H1 (cell line): ENCODE data around the gene MEI1. TPM values are rescaled to one million over a fixed set of nuclear protein-coding genes. Genes with fewer than 3 reads are reported as not detected.

ENCODE experiments used
- NANOG ChIP-seq: IDR thresholded peaks from 2 replicates; pipeline ENCODE4 v1.6.1; 2011; ENCODE audit warnings: low read length, low read depth, mild to moderate bottlenecking, inconsistent platforms; ENCODE audit not compliant: insufficient read depth, poor library complexity, severe bottlenecking
- RBBP5 ChIP-seq: IDR thresholded peaks from 2 replicates; pipeline ENCODE4 v1.7.1; 2012; ENCODE audit warnings: low read depth, mild to moderate bottlenecking, inconsistent platforms, low read length, moderate library complexity, borderline replicate concordance
- RXRA ChIP-seq: IDR thresholded peaks from 2 replicates; pipeline ENCODE4 v1.6.1; 2011; ENCODE audit warnings: low read depth, mild to moderate bottlenecking, low read length, moderate library complexity; ENCODE audit not compliant: insufficient read depth
- SP1 ChIP-seq: IDR thresholded peaks from 2 replicates; pipeline ENCODE4 v1.6.1; 2011; ENCODE audit warnings: low read depth, low read length
- SP4 ChIP-seq: IDR thresholded peaks from 2 replicates; pipeline ENCODE4 v1.6.1; 2012; ENCODE audit warnings: low read length, inconsistent platforms
- SRF ChIP-seq: IDR thresholded peaks from 2 replicates; pipeline ENCODE4 v1.6.1; 2011; ENCODE audit warnings: mild to moderate bottlenecking, low read depth, low read length, moderate library complexity
- TCF12 ChIP-seq: IDR thresholded peaks from 2 replicates; pipeline ENCODE4 v1.6.1; 2011; ENCODE audit warnings: low read depth, mild to moderate bottlenecking, low read length
- ZNF274 ChIP-seq: IDR thresholded peaks from 2 replicates; pipeline ENCODE4 v1.7.0; 2012; ENCODE audit warnings: low read length, borderline replicate concordance; ENCODE audit errors: extremely low read depth
- polyA plus RNA-seq, 7 experiments: library from polyadenylated mRNA; depleted of rRNA in 3 of 7; stranded (reverse) in 5 of 7; unstranded in 2 of 7; fragments of >200 nt in 5 of 7; fragments of 200-250 nt in 2 of 7; gene quantifications; 1 replicate in 5 of 7; 2 replicates in 1 of 7; 4 replicates in 1 of 7; pipeline versions ENCODE4 v1.2.1 to v1.2.3, GENCODE V29; 2011 to 2013; ENCODE audit warnings: missing spikeins in 2 of 7, mixed read lengths in 2 of 7
- total RNA-seq: library from RNA; stranded (reverse); fragmentation: NEBNext Ultra II Directional; extraction: Animal tissue kit (Norgen Biotek cat#: 25700); gene quantifications from 2 replicates; pipeline ENCODE4 v1.2.1, GENCODE V29; 2021

The MEI1 gene
- total and polyA plus RNA-seq, 2 of the 8 experiments (the other 6 are each of a cell fraction or from before 2014, with no cell fraction given), result 0.27 to 0.54 TPM

- no peak for TF ChIP-seq SP1
- TF ChIP-seq SP4, result no peak
- no peak for TF ChIP-seq RXRA
- TF ChIP-seq TCF12, result no peak
- TF ChIP-seq ZNF274, result no peak
- TF ChIP-seq SRF, result no peak
- TF ChIP-seq NANOG, result no peak
- no peak for TF ChIP-seq RBBP5
Measured at GRCh38 chr22:41841085-41841712, 141.9 kb downstream of the MEI1 start (continued).
